HG02623 (cell line): ENCODE measurements around the gene SCO2.

Experiments used
- ATAC-seq: cut with Tn5 transposase; IDR thresholded peaks from one replicate; pipeline ENCODE4 v1.9.1; 2021; ENCODE audit warnings: moderate library complexity; ENCODE audit not compliant: unreplicated experiment

The SCO2 gene, protein sequence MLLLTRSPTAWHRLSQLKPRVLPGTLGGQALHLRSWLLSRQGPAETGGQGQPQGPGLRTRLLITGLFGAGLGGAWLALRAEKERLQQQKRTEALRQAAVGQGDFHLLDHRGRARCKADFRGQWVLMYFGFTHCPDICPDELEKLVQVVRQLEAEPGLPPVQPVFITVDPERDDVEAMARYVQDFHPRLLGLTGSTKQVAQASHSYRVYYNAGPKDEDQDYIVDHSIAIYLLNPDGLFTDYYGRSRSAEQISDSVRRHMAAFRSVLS

DNA sequence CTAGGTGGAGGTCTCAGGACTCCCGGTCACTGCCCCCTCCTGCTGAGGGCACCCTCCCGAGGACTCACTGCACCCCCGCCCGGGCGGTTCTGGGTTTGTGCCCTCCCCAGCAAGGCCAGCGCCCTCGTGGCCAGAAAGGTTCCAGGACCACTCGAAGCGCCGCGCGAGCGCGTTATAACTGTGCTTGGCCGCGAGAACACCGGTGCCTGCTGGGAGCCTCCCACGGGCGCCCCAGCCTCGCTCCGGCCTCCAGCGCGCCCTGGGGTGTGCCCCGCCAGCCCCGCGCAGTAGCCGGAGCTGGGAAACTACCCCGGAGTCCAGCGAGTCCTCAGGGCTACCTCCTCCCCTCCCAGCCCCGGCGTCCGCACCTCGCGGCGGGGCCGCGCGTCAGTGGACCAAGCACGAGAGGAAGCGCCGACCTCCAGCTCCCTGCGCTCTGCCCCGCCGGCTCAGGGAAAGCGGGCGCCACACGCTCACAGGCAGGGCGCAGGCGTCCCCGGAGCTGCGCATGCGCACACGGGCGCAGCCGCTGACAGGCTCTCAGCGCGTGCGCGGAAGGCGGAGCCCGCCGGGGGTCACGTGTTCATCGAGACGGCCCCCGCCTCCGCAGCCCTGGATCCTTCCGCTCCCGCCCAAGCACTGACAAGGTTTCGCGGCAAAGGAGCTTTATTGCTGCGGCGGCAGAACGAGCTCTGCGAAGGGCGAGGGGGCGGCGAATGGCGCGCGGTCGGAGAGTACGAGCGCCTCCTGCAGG is at the start of gene SCO2:
Gene SCO2, minus strand, starts transcription at position 495 of the 754 bp plus-strand sequence. CDS start 1,187 bp downstream, outside the sequence.
- peak; percentile 36 for ATAC-seq

DNA sequence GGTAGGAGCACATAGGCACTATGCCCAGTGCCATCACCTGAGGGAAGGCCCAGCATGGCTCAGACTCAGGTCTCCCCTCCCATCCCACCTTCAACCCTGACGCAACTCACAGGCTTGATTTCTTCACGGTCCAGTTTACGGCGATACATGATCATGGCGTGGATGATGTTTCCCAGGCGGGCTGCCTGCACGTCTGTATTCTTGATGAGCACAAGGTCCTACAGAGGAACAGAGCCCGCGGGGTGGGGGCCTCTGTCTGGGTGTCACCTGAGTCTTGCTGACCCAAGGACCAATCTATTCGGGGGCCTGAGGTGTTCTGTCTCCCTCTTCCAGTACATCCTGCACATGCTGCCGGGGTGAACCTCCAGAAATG is 49.0 kb upstream of the SCO2 start:
- no peak for ATAC-seq

DNA sequence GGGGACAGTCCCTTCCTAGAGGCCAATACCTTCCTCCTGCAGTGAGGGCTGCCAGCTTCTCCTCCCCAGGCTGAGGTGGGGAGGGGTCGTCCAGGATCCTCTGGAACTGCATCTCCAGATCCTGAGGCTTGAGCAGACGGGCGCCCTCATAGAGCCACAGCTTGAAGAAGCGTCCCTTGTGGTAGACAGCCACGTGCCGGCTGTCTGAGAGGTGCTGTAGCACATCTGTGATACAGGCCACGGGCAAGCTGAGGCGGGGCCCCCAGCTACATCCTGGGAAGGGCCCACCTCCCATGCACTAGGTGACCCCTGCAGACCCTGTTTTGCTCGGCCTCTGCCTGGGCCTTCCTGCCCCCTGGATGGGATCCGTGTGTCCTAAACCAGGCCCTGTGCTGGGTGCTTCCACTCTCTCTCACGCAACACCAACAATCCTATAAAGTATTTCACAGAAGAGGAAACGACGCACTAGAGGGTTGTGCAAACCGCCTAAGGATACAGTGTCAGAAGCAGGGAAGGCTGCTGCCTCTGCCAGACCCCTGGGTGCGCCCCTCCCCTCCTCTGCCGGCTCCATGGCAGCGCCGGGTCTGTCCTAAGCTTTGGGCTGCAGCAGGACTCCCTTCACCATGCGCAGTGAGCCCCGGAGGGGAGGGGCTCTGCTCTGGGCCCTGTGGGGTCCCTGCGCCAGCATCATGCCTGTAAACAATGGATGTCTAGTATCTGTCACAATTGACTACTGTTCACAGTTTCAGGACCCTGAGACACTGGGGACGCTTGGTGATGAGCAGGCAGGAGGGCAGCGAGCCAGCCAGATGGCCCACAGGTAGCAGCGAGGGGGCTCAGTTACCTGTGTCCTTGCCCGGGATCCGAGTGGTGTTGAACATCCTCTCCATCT is 48.3 kb upstream of the SCO2 start:
- no peak for ATAC-seq

DNA sequence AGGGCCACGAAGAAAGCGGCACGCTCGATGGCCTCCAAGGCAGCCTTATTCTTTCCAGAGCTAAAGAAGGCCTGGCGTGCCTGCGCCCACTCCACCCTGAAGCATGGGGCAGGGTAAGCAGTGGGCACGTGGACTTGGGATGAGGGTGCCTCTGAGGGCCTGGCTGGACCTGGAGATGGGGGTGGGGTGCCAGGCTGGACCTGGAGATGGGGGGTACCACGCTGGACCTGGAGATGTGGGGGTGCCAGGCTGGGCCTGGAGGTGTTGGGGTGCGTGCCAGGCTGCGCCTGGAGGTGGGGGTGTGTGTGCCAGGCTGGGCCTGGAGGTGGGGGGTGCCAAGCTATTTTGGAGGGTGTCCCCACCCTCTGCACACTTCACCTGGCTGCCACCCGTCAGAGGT is 47.6 kb upstream of the SCO2 start:
- ATAC-seq: no peak

DNA sequence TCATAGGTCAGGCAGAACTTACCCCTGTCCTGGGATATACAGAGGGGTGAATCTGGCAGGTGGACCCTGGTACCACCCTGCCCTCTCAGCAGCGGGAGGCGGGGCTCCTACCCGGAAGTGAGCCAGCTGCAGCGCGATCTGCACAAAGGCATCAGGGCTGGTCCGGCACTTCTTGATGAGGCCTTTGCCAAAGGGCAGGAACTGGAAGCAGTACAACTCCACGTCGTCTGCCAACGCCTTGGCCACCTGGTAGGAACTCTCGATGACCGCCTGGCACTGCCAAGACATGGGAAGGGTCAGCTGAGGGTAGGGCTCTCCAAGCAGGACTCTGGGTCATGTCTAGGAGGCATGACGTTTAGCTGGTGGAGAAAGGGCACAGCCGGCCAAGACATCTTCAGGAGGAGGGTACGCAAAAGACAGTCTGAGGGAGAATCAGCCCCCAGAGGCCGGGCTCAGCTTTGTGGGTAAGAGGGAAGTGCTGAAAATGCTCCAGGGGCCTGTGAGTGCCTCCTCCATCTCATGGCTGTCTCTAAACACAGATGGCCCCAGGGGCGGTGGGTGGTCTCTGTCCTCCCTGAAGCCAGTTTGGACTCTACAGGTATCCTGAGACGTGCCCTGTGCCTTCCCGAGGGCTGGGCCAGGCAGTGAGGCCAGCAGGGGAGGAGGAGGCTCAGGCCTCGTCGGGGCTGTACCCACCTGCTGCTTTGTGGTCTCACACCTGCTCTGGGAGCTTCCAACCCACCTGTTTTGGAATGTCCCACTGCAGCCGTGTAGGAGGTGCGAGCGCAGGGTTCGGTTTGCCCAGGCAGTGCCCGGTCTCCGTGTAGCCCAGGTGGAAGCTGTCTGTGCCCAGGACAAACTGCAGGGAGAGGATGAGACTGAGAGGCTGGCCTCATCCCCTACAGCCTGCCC is 46.1 kb upstream of the SCO2 start:
- no peak for ATAC-seq

DNA sequence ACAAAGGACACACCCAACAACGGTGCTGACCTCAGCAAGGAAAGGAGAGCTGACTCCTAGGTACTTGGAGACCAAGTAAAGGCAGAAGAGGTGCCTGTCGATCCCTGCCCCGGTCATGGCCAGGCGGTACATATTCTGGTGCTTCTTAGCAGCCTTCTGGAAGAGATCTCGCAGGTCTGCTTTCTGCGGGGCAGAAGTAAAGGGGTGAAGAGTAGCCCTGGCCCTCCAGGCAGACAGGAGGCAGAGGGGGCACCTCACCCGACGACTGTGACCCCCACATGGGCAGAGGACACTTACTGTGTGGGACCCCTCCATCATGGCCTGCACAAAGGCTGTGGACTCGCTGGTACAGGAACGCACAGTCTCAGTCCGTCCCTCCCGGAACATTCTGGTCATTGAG is 45.5 kb upstream of the SCO2 start:
- no peak for ATAC-seq

DNA sequence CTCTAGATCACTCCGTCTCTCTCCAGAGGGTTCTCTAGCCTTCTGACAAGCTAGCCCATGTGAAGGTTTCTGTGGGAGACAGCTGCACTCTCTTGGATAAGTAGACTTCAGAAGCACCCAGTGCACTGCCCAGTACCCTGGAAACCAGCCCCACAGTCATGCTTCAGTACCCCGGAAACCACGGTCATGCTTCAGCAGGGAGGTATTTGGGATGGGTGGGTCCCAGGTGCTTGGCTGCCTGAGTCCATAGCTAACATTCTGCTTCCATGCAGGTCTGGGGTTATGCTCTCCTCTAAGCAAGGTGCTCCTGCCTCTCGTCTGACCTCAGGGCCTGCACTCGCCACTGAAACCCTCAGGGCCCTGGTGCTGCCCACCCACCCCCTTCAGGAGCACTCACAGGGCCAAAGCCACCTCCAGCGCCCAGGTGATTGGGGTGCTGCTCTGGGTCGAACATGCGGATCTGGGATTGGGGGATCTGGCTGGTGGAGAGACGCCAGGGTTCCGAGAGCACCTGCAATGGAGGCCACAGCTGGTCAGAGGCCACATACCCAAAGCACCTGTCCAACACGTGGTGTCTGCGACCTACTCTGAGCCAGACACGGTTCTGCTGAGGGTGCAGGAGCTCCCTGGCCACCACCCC is 44.6 kb upstream of the SCO2 start:
- ATAC-seq: no peak

DNA sequence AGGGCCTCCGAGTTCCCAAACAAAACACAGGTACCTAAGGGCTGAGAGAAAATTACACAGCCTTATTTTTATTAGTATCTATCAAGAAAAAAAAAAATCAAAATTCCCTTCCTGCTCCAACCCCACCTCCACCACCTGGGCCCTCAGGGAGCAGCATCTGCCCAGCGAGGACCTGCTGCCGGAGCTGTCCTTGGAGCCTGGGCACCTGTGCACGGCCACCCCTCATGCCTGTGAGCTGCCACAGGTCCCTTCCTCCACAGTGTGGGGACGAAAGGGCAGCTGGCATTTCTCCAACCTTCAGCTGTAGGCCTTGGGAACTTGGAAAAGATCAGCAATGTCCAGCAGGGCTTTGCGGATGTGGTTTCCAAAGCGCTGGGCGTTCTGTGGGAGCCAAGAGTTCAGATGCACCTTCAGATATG is 43.7 kb upstream of the SCO2 start:
- ATAC-seq: no peak

DNA sequence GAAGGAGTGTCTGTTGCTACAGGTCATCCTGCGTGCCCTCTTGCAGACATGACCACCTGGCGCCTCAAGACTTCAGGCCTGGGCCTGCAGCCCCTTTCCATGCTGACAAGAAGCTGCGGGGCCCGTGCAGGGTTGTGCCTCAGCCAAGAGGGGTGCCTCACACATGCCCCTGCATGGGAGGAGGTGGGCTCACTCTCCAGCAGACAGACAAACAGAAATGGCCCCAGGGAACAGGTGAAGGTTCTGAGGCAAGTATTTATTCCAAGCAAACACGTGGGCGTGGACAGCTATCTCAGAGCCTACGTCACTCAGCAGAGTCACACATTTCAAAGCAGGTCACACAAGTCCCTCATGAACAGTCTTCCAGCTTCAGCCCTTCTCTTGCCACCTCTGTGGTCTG is 43.2 kb upstream of the SCO2 start:
- no peak for ATAC-seq

DNA sequence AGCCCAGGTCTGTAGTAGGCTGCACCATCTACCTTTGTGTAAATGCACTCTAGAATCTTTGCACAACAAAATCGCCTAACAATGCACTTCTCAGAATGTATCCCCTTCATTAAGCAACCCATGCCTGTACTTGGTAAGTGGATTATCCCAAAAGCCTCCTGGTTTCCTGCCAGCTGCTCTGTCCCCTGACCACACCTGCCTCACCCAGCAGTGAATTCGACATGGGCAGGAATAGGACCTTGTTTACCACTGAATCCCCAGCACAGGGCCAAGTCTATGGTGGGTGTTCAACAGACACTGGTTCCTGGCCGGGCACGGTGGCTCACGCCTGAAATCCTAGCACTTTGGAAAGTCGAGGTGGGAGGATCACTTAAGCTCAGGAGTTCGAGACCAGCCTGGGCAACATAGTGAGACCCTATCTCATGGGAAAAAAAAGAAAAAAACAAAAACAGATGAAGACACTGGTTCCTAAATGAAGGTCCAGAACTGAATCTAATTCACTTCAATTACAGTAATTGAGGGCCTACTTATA is 42.4 kb upstream of the SCO2 start:
- no peak for ATAC-seq

DNA sequence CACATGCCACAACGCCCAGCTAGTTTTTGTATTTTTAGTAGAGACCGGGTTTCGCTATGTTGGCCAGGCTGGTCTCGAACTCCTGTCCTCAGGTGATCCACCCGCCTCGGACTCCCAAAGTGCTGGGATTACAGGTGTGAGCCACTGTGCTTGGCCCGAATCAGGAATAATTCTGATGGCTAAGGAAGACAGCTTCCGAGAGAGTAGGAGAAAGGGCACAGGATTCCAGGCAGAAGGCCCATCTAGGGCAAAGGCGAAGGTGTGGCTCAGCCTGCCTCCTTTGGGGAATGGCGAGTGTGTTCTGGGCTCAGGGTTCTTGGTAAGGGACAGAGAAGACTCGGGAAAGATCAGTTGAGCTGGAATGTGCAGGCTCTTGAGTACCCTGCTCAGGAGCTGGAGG is 38.9 kb upstream of the SCO2 start:
- ATAC-seq: no peak

DNA sequence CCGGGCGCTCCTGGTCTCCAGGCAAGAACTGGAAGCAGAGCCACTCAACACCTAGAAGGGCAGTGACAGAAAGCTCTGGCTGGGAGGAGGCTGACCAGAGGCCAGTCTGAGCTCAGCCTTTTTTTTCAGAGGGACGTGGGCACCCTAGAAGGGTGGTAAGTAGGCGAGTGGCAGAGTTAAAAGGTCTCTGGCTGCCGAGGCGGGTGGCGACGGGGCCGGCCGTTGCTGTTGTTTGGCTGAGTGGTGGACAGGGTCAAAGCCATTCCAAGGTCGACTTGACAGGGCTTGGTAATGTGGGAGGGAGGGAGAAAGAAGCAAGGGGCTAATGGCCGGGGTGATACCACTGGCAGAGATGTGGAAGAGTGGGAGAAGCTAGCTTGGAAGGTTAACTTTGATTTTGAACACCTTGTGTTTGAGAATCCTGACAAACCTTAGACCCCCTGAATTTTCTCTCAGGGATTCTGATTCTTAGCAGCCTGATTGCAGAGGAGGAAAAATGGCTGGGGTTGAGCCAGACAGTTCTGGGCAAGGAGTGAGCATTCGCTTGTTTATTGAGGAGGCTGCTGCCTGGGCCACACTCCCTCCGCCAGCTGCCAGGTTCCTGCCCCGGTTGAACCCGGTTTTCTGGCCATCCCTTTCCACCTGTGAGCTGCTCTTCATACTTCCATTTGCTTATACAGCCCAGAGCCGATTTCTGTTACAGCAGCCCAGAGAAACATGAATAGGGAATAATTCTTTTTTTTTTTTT is 38.2 kb upstream of the SCO2 start:
- no peak for ATAC-seq

DNA sequence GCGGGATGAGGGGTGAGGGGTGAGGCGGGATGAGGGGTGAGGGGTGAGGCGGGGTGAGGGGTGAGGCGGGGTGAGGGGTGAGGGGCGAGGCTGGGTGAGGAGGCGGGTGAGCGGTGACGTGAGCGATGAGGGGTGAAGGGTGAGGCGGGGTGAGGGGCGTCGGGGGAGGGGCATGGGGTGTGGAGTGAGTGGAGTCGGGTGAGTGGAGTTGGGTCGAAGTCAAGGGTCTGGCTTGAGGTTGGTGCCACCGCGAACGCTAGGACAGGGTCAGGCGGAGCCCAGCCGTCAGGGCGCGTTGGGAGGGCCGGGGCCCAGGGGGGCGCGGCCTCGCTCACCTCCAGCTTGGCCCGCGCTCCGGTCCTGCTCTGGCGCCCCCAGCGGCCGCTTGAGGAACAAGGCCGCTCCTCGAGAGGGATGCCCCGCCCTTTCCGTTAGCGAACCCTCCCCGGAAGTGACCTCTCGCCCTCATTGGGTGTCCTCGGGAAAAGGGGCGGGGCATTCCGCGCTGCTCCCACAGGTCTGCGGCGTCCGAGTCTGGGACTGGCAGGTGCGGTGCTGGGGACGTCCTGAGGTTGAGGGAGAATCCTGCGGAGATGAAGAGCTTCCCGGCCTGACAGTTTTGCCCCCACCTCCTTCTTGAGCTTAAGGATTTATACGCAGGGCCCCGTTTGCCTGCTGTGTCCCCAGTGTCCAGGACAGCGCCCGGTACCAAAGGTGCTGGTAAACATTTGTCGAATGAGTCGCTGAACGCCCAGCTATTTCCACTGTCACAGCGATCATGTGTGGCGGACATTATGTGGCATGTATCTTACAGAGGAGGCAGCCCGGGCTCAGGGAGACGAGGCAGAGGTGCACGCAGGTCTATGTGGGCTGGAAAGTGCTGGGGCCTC is 37.4 kb upstream of the SCO2 start, which contains the start of gene SYCE3:
Gene SYCE3, minus strand, starts transcription at position 397 of the 890 bp plus-strand sequence. CDS start 6,514 bp downstream, outside the sequence.
- peak; percentile 82 for ATAC-seq

DNA sequence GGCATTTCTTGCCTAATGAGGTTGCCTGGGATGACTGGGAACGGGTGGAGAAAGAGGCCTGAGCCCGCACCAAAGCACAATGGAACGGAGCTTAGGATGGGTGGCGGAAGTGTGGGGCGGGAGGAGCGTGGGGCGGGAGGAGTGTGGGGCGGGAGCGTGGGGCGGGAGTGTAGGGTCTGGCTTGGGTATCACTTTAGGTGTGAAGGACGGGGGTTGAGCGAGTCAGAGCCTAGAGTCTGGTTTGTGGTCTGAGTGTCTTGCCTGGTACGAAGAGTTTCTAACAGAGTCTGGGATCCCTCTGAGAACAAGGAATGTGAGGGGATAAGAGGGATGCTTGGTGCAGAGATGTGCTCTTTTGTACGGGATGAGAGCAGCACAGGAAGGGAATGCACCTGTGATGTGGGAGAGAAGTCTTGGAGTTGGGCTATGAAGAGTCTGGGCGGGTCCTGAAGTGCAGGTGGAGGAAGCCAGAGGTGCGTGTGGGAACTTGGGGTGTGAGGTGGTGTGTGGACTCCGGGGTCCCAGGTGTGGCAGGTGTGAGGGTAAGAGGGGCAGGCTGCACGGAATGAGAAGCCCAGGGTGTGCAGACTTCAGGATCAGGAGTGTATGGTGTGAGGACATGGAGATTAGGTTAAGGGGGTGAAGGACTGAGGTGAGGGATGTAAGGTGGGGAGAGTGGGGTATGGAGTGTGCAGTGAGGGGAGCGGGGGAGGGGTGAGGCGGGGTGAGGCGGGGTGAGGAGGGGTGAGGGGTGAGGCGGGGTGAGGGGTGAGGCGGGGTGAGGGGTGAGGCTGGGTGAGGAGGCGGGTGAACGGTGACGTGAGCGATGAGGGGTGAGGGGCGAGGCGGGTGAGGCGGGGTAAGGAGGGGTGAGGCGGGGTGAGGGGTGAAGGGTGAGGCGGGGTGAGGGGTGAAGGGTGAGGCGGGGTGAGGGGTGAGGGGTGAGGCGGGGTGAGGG is 36.3 kb upstream of the SCO2 start:
- ATAC-seq: no peak

DNA sequence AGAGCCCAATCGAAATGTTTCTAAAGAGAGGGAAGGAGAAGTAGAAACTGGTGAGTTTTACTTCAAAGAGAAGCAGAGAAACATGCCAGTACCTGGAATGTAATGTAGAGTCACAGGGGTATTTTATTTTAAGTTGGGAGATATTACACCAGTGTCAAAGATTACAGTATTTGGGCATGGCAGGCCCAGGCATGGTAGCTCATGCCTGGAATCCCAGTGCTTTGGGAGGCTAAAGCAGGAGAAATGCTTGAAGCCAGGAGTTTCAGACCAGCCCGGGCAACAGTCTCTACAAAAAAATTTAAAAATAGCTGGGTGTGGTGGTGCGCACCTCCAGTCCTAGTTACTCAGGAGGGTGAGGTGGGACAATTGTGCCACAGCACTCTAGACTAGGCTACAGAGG is 34.6 kb upstream of the SCO2 start:
- no peak for ATAC-seq

DNA sequence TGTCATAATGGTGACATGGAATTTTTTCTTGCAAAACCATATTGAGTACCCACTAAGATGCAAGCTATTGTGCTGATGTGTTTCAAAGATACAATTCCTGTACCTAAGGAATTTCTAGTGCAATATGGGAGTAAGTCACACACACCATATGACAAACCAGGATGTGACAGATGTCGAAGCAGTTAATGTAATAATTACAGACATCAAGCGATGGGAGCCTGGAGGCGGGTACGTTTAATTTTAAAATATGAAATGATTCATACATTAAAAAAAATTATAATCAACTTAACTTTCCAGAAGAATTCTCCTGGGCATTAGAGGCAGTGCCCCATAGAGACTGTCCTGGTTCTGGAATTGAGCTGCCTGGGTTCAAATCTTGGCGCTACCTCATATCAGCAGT is 31.3 kb upstream of the SCO2 start:
- no peak for ATAC-seq

DNA sequence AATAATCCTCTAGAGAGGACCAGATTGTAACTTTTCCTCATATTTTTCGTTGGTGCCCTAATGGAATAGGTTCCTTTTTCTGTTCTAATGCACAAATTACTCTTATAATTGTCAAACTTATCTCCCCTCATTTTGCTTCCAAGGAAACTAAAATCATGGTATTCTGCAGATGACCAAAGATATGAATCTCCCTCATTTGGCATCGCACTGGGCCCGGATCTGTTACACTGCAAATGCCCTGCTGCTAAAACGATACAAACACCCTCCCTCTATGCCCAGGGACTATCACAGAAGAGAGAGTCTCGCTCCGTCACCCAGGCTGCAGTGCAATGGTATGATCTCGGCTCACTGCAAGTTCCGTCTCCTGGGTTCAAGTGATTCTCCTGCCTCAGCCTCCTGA is 27.9 kb upstream of the SCO2 start:
- ATAC-seq: no peak
